ENCODE measurements around the gene LRRC43.

LRRC43 gene, protein sequence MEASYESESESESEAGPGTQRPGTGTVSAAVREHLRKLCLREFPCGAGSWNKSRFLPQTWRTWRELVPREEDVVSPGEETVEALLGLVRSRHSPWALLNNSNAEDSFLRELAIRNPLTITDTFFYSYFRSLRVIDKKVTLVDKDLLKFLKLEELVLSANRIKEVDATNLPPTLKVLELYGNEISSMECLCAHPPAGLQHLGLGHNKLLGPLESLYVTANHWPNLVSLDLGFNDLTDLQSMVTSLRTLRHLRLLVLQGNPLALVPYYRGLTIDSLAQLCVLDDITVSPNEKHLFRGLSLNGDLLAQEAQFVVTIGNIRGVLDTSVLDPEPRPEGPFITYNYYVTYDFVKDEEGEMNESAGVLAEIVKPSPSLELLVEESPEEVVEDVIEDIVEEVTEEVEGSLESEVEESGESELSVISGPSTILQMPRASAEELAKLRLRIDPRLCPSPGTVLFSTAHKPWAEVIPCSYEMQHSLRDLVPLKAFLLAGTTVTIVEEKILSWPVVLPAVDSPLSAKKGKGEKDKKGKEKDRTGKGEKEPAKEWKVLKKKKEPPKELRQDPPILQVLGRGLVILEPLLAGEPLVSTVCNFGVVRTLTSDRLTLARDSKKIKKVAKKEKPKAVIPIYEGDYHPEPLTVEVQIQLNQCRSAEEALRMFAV

DNA sequence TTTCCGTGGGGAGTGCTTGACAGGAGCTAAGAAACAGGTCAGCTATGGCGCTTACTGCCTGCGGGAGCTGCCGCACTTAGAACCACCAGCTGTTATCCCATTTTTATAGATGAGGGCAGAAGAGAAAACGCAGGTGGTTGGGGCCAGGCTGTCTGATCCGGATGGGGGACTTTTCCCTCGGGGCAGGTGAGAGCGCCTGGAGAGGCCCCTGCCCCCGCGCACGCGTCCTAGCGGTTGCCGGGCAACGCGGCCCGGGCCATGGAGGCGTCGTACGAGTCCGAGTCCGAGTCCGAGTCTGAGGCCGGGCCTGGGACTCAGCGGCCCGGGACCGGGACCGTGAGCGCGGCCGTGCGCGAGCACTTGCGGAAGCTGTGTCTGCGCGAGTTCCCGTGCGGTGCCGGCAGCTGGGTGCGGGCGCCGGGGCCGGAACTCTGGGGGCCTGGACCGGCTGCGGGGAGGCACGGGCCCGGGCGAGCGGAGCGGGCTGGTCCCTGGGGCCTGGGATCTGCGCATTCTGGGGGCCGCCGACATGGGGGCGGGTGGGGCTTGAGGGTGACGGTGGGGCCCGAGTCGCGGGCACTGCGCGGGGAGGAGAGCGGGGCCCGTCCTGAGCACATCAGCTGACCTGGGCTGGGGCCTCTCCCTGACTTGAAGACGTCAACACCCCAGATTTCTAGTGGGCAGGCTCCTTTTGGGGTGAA is at the start of gene LRRC43:
Gene LRRC43 (plus strand): TSS at position 237 of the 701 bp plus-strand sequence. CDS start 22 bp downstream, at position 259.
- DNase-seq (ENCODE audit: low read depth in 4 of 4, low spot score in 1 of 4) = no peak

DNA sequence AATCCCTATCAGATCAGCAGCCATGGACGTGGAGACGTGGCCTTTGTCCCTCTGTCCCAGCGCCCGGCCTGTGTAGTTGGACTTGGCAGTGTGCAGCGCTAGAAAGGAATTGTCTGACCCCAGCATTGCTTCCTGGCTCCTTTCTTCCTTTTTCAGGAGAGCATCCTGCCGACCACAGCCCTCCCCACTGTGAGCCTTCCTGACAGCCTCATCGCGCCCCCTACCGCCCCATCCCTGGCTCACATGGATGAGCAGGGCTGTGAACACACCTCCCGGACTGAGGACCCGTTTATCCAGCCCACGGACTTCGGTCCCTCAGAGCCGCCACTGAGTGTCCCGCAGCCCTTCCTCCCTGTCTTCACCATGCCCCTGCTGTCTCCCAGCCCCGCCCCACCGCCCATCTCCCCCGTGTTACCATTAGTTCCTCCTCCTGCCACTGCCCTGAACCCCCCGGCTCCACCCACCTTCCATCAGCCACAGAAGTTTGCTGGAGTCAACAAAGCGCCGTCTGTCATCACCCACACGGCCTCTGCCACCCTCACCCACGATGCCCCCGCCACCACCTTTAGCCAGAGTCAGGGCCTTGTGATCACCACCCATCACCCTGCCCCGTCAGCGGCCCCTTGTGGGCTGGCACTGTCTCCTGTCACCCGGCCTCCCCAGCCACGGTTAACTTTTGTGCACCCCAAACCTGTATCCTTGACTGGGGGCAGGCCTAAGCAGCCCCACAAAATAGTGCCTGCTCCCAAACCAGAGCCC is 49.6 kb upstream of the LRRC43 start:
- DNase-seq (ENCODE audit: low read depth in 4 of 4, low spot score in 1 of 4) = no peak

DNA sequence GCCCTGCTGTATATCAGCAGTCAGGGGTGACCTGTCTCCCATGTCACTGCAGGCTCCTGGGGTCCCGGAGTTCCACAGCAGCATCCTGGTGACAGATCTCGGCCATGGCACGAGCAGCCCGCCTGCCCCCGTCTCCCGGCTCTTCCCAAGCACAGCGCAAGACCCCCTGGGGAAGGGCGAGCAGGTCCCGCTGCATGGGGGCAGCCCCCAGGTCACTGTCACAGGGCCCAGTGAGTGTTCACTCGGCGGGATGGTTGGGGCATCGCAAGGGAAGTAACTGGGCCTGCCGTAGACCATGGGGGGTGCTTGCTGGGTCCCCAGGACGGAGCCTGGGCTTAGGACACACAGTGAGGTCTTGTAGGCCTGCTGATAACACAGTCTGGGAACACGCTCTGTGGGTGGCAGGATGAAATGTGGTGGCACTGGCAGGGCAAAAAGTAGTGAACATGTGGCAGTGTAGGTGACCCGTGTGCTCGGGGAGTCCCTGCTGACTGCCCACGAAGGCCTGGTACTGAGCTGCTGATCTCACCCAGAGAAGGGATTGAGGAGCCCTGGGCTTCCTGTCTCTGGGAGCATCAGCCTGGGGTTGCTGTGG is 47.4 kb upstream of the LRRC43 start:
- no peak for DNase-seq (ENCODE audit: low read depth in 4 of 4, low spot score in 1 of 4)

DNA sequence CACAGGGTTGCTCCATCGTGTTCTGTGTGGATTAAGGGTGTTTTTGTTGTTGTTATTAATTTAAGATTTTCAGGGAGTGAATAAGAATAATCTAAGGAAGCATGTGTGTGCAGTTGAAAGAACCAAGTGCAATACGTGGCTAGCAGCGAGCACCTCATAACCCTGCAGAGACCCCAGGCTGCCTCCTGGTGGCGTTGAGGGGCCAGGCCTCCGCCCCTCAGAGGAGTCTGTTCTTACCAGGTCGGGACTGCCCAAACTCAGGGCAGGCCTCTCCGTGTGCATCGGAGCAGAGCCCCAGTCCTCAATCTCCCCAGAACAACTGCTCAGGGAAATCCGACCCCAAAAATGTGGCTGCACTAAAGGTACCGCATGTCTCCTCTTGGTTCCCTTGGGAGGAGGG is 45.7 kb upstream of the LRRC43 start:
- DNase-seq (ENCODE audit: low read depth in 4 of 4, low spot score in 1 of 4) = no peak

DNA sequence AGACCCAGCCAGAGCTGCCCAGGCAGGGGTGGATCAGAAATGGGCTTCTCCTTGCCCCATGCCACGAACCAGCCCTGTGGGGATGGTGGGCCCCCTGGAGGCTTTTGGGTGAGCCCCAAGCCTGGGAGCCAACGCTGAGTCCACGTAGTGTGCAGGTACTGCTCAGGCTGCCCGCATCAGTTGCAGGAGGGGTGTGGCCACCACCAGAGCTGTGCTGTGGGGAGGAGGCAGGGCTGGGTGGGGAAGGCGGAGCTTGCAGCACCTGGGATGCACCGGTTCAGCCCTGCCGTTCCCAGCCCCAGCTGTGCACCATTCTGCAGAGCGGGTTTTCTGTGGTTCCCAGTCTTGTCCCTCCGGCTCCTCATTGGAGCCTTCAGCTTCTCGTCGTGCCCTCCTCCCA is 45.2 kb upstream of the LRRC43 start:
- DNase-seq (ENCODE audit: low read depth in 4 of 4, low spot score in 1 of 4) = no peak

DNA sequence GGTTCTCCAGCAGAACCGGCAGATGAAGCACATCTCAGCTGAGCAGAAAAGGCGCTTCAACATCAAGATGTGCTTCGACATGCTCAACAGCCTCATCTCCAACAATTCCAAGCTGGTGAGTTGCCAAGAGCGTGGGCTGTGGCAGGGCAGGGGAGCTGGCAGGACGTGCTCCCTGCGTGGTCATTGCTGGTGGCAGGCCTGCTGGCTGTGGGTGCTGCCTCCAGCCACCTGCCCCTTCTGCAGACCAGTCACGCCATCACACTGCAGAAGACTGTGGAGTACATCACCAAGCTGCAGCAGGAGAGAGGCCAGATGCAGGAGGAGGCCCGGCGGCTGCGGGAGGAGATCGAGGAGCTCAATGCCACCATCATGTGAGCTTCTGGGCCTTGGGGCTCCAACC is 44.7 kb upstream of the LRRC43 start:
- DNase-seq (ENCODE audit: low read depth in 4 of 4, low spot score in 1 of 4) = no peak

DNA sequence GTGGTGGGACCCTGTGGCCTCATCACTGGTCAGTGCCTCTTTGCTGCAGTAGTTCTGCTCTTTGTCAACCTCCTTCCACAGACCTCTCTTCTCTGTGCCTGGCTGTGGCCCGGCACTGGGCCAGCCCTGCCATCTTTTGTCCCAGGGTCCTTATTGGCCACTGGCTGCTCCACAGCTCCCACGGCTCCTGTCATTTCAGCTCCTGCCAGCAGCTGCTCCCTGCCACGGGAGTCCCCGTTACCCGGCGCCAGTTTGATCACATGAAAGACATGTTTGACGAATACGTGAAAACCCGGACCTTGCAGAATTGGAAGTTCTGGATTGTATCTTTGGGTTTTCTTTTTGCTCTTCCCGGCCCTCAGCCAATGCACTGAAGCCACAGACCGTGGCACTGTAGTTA is 44.3 kb upstream of the LRRC43 start:
- DNase-seq (ENCODE audit: low read depth in 4 of 4, low spot score in 1 of 4) = no peak

DNA sequence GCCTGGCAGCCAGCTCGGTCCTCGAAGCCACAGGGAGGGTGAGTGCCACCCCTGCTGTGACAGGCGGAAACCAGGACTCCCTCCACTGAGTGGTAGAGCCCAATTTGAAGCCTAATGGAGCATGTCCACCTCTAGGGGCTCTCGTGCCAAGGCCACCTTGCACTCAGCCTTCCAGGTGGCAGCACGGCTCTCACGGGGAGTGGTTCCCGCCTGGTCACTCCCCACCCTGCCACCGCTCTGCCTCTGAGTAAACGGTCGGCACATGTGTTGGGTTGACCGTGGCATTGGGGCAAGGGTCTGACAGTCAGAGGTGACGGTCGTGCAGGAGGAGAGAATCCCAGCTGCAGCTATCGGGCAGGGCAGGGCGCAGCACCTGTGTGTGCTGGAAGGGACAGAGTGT is 43.7 kb upstream of the LRRC43 start:
- no peak for DNase-seq (ENCODE audit: low read depth in 4 of 4, low spot score in 1 of 4)

DNA sequence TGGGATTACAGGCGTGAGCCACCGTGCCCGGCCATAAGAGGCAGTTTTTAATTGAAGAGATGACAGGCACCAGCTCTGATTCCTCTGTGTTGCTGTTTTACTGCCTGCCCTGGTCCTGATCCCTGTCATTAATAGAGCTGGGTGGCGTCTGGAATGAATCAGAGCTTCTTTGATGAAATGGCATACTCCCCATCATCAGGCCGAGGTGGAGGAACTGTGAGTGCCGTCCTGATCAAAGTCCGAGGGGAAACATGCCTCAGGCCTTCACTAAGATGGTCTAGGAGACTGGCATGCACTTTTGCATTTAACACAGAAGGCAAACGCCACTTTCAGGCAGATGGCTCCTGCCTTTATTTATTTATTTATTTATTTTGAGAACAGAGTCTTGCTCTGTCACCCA is 43.0 kb upstream of the LRRC43 start:
- DNase-seq (ENCODE audit: low read depth in 4 of 4, low spot score in 1 of 4) = no peak

DNA sequence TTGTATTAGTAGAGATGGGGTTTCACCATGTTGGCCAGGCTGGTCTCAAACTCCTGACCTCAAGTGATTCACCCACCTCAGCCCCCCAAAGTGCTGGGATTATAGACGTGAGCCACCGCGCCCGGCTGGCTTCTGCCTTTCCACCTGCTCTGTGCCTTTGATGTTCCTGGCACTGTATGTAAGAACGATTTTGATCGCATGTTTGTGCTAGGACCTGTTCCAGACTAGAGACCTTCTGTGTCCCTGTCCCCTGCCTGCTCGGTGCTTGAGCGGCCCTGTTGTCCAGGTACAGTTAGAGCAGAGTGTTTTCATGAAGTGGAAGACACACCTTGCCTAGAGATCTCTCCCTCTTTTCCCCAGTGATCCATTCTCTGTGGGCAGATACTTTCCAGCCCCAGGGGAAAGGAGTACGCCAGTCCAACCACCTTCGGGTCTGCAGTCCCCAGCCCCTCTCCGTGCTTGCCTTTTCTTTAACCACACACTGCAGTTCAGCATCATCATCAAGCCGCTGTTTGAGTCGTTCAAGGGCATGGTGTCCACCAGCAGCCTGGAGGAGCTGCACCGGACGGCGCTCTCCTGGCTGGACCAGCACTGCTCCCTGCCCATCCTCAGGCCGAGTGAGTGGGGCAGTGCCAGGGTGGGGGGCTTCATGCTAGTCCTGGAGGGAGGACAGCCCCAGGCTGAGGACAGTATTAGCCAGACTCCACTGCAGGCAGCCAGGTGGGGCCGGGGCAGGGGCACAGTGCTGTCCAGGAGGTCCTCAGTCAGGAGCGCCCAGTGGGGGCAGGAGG is 42.3 kb upstream of the LRRC43 start:
- DNase-seq (ENCODE audit: low read depth in 4 of 4, low spot score in 1 of 4) = no peak

DNA sequence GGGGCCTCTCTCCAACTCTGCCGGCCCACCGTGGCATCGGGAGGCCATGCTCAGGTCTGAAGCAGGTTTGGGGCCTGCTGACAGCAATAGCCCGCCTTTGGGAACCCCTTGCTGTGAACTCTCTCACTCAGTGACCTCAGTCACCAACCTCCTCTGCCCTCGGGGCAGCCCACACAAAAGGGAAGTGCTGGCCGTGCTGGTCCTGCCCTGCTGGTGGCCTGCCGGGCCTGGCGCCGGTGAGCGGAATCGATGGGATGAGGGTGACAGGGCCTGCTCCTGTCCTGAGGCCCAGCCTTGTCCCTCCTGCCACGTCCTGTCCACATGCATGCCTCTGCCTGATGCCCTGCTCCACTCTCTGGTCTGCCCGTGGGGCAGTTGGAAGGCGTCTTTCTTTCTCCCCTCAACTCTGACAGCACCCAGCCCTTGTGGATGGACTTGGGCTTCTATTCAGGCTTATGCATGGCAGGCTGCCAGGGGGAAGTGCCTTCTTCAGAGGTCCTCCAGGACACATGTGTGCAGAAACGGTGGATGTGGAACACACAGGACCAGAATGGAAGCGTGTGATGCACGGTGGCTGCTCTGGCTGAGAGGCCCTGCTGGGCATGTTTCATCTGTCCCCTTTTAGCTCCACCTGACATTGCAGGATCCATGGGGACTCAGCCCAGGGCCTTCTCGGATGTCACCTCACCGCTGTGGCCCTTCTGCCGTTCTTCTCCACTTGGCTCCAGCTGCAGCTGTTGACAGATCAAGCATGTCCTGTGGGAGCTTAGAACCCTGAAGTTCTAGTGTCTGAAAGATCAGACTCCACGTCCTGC is 40.8 kb upstream of the LRRC43 start:
- DNase-seq (ENCODE audit: low read depth in 4 of 4, low spot score in 1 of 4) = no peak

DNA sequence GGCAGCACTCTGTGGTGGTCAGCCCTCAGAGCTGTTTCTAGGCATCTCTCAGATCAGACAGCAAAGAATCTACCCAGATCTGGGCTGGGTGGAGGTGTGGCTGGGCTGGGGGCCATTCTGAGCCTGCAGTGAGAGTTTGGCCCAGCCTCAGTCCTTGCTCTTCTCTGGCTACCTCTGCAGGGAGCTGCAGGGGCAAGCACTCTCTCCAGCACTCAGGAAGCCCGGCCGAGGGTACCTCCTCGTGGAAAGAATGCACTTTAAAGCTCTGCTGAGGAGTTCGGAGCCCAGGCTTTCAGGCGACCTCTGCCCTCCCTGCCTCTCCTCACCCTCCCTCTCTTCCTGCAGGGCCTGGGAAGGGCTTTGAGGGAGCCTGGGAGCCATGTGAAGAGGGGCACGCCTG is 40.1 kb upstream of the LRRC43 start:
- DNase-seq (ENCODE audit: low read depth in 4 of 4, low spot score in 1 of 4) = no peak

DNA sequence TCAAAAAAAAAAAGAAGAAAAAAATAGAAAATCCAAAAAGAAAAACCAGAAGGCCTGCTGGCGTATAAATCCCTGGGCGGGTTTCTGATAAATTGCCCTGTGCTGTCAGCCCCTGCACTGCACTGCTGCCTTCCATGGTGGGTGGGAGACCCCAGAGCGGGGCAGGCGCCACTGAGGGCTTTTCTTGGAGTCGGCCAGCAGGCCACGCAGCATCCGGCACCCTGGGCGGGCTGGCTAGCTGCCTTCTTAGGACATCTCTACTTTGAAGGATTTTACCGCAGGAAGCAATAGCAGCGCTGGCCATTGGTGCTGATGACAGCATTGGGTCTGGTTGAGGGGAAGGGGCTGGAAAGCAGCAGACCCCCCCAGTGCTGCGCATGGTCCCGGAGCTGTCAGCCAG is 38.0 kb upstream of the LRRC43 start:
- DNase-seq (ENCODE audit: low read depth in 4 of 4, low spot score in 1 of 4) = no peak

DNA sequence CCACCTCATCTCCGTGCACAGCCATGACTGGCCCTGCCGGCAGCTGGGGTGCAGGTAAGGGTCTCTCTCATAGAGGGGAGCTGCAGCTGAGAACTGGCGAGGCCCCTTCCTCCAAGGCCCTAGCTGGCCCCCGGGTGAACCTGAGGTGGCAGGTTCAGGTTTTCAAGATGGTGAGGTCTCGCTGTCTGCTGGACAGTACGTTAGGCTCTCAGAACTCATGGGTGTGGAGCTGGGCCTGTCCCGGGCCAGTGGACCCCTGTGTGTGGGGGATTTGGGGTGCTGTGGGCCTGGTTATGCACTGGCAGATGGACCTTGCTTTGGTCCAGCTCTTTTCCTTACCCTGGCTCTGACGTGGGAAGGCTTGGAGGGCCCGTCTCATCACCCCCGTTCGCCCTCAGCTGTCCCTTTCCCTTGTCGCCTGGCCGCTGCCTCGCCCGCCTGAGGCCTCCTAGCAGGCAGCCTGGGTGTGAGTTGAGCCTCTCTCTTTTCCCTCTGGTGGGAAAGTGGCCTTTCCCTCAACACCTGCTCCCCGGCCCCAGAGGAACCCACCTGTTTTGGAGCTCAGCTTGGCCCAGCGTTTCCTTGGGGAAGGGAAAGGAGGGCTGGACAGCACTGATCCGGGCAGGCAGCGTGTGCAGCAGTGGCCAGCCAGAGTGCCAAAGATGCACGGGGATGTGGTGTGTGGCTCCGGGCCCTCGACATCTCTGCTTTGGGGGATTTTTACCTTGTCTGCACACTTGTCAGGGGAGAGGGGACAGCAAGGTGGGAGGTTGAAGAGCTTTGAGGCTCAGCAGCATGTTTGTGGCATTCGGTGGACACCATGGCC is 37.2 kb upstream of the LRRC43 start:
- no peak for DNase-seq (ENCODE audit: low read depth in 4 of 4, low spot score in 1 of 4)

DNA sequence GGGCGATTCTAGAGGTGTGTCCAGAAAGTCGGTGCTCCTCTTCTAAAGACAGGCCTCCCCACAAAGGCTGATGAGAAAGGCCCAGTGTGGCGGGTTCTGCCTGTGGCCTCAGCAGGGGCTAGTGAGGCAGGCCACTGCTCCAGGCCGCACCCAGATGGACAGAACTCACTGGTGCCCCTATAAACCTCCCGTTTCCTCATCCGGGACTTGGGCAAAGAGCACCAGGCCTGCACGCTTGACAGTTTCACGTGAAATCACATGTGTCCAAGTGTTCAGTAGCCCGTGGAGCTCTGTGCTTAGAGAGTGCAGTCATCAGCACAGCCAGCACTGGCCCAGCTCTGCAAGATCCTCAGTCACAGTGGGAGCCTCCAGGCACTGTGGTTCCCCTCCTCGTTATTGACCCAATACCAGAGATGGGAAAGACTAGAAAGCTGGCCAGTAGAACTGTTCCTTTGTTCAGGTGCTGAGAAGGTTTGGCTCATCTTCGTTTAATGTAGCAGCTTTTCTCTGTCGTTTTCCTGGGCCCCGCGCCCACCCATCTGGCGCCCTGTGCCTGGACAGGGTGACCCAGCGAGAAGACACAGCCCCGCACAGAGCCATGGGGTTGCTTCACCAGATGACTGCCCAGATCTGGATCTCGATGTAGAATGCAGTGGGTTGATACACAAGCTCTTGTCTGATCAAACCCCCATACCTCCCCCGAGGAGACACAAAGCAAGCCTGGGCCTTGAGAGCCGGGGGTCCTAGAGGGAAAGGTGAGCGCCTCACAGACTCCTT is 35.2 kb upstream of the LRRC43 start:
- DNase-seq (ENCODE audit: low read depth in 4 of 4, low spot score in 1 of 4) = no peak

DNA sequence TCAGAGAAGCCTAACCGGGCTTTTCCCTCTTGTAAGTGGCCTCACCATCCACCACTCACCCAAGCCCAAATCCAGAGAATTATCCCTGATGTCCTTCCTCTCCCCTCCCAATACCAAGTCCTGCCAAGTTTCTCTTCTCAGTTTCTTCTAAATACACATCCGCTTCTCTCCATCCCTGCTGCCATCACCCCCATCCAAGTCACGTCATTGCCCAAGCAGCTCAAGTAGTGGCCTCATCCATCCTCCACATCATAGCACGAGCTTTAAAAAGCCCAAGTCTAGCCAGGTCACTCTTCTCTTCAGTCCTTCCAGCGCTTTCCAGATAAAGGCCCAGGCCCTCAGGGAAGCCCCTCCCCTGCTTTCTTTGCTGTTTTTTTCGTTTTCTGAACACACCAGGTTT is 34.3 kb upstream of the LRRC43 start:
- no peak for DNase-seq (ENCODE audit: low read depth in 4 of 4, low spot score in 1 of 4)

DNA sequence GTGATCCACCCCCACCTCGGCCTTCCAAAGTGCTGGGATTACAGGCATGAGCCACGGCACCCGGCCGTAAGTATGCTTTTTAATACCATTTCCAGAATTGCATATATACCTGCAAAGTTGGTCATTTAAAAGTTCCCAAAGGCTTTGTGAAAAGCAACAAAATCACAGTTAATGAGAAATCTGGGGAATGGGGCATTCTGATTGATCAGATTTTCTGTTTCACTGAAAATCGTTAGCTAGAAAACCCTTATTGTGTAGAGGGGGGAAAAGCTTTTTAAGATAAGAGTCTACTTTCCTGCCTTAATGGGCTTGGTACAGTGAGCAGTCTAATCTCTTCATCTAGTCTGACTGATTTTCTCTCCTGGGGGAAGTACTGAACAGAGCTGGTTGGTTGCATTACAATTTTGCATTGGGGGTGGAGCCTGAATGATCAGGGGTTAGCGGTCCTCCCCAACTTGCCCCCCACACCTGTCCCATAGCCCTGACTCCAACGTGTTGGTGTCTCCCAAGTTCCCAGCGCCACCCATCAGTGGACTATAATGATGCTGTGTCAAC is 32.7 kb upstream of the LRRC43 start:
- no peak for DNase-seq (ENCODE audit: low read depth in 4 of 4, low spot score in 1 of 4)
